Upper lobe of right lung (tissue), 1 donor: ENCODE results near the gene ARHGEF10L. TPM values are rescaled to one million over a fixed set of nuclear protein-coding genes. Genes with fewer than 3 reads are reported as not detected.

Experiments
- ATAC-seq: fragments of 200-7000 bp; cut with Tn5 transposase; one replicate; pipeline ENCODE4 v1.9.1; 2020; ENCODE audit warnings: mild to moderate bottlenecking, moderate library complexity
- DNase-seq: peaks from one replicate; pipeline ENCODE4 v3.0.0-alpha.2; 2020
- H3K27ac ChIP-seq: fragments of 200-600 bp; one replicate; pipeline ENCODE4 v1.8.0; 2022
- H3K27me3 ChIP-seq: fragments of 200-600 bp; one replicate; pipeline ENCODE4 v1.8.0; 2022; ENCODE audit warnings: mild to moderate bottlenecking
- H3K36me3 ChIP-seq: fragments of 200-600 bp; one replicate; pipeline ENCODE4 v1.8.0; 2022
- H3K4me1 ChIP-seq: fragments of 200-600 bp; one replicate; pipeline ENCODE4 v1.8.0; 2022
- H3K4me3 ChIP-seq: fragments of 200-600 bp; one replicate; pipeline ENCODE4 v1.8.0; 2022; ENCODE audit warnings: mild to moderate bottlenecking
- H3K9me3 ChIP-seq: fragments of 200-600 bp; one replicate; pipeline ENCODE4 v1.8.0; 2022
- CTCF ChIP-seq: fragments of 200-600 bp; IDR thresholded peaks from one replicate; pipeline ENCODE4 v1.8.0; 2022; ENCODE audit warnings: antibody characterized with exemption
- intact Hi-C: fragments of 100-400 bp; cut with DNase I; formaldehyde crosslinking; loops from one replicate; pipeline ENCODE4 v1.11.0; 2022
- total RNA-seq: library from RNA; stranded (reverse); fragmentation: NEBNext Ultra II Directional; extraction: Animal tissue kit (Norgen Biotek cat#: 25700); gene quantifications from one replicate; pipeline ENCODE4 v1.2.1, GENCODE V29; 2021
- donor health status: DM: no; HTN: yes; CAD: no; lungs with severe emphysema.

ARHGEF10L gene
- total RNA-seq, 1 donor from 2014 or later = 34.1 TPM

GRCh38 chr1:17674726-17675500, 135.4 kb downstream of the ARHGEF10L start:
- H3K4me1 ChIP-seq = no peaks in the 10 kb centered on the region
- H3K9me3 ChIP-seq = no peaks in the 10 kb centered on the region
- ATAC-seq (no peak), DNase-seq (no peak)
- no peaks in the 10 kb centered on the region for H3K27me3 ChIP-seq
- H3K4me3 ChIP-seq = no peak overlapping the region
- intact Hi-C loops = no loop called here
- no peak for TF ChIP-seq CTCF
- no peak overlapping the region for H3K27ac ChIP-seq
- H3K36me3 ChIP-seq = no peaks in the 10 kb centered on the region

- intact Hi-C loops = no loop called here
- Histone ChIP-seq H3K4me1 (no peaks in the 10 kb centered on the region), H3K27ac (no peak overlapping the region), H3K4me3 (no peak overlapping the region), H3K27me3 (no peaks in the 10 kb centered on the region), H3K36me3 (peaks cover under 1% of the 10 kb centered on the region), H3K9me3 (no peaks in the 10 kb centered on the region)
- no peak for TF ChIP-seq CTCF
- no peak for ATAC-seq
- DNase-seq = no peak
These were observed 136.2 kb downstream of the ARHGEF10L start for GRCh38 chr1:17675744-17676143.

GRCh38 chr1:17676387-17677060, 137.0 kb downstream of the ARHGEF10L start:
- no peak for ATAC-seq
- no peaks in the 10 kb centered on the region for H3K27me3 ChIP-seq
- no peak for DNase-seq
- no peak overlapping the region for H3K4me3 ChIP-seq
- intact Hi-C loops = no loop called here
- no peak for TF ChIP-seq CTCF
- no peaks in the 10 kb centered on the region for H3K4me1 ChIP-seq
- peaks cover 5% of the 10 kb centered on the region for H3K36me3 ChIP-seq
- H3K27ac ChIP-seq = no peak overlapping the region
- H3K9me3 ChIP-seq = no peaks in the 10 kb centered on the region

GRCh38 chr1:17678011-17678410, 138.5 kb downstream of the ARHGEF10L start:
- no peak for ATAC-seq
- intact Hi-C loops = no loop called here

GRCh38 chr1:17679856-17680255, 140.4 kb downstream of the ARHGEF10L start:
- Histone ChIP-seq H3K27ac (no peak overlapping the region), H3K4me3 (no peak overlapping the region), H3K27me3 (no peaks in the 10 kb centered on the region), H3K36me3 (peaks cover 5% of the 10 kb centered on the region), H3K9me3 (no peaks in the 10 kb centered on the region), H3K4me1 (no peaks in the 10 kb centered on the region)
- intact Hi-C loops = no loop called here
- DNase-seq = no peak
- no peak for TF ChIP-seq CTCF
- ATAC-seq = no peak

More at GRCh38 chr1:17678011-17678410, 138.5 kb downstream of the ARHGEF10L start:
- no peaks in the 10 kb centered on the region for H3K4me1 ChIP-seq
- no peak overlapping the region for H3K27ac ChIP-seq
- H3K9me3 ChIP-seq = no peaks in the 10 kb centered on the region
- no peaks in the 10 kb centered on the region for H3K27me3 ChIP-seq
- no peak for DNase-seq
- no peak overlapping the region for H3K4me3 ChIP-seq
- TF ChIP-seq CTCF = no peak
- H3K36me3 ChIP-seq = peaks cover 5% of the 10 kb centered on the region
